NB4 (cell line): ENCODE data around the gene DNAJB12.

Source experiments
- DNase-seq: peaks from one replicate; pipeline ENCODE4 v3.0.0; 2010; ENCODE audit warnings: low read depth
- H3K4me3 ChIP-seq: one replicate; pipeline ENCODE4 v1.5.1; 2011; ENCODE audit warnings: mild to moderate bottlenecking, low read depth, low read length, moderate library complexity
- MAX ChIP-seq: IDR thresholded peaks from 2 replicates; pipeline ENCODE4 v1.6.1; 2011; ENCODE audit warnings: low read depth, low read length
- MYC ChIP-seq: IDR thresholded peaks from 2 replicates; pipeline ENCODE4 v1.6.1; 2011; ENCODE audit warnings: low read depth, low read length
- POLR2A ChIP-seq: IDR thresholded peaks from 2 replicates; pipeline ENCODE4 v1.6.1; 2011; ENCODE audit warnings: mild to moderate bottlenecking; ENCODE audit not compliant: insufficient read length; ENCODE audit errors: extremely low read depth
- TF ChIP-seq, protein P1 (sequence below): IDR thresholded peaks from one replicate; pipeline ENCODE4 v1.5.1; 2012; ENCODE audit warnings: low read depth, low read length

Gene DNAJB12

GRCh38 chr10:72356115-72356514, 1.4 kb upstream of the DNAJB12 start:
- no peak overlapping the region for H3K4me3 ChIP-seq
- TF ChIP-seq MAX (no peak), POLR2A (no peak), MYC (no peak)
- TF ChIP-seq, protein P1, sequence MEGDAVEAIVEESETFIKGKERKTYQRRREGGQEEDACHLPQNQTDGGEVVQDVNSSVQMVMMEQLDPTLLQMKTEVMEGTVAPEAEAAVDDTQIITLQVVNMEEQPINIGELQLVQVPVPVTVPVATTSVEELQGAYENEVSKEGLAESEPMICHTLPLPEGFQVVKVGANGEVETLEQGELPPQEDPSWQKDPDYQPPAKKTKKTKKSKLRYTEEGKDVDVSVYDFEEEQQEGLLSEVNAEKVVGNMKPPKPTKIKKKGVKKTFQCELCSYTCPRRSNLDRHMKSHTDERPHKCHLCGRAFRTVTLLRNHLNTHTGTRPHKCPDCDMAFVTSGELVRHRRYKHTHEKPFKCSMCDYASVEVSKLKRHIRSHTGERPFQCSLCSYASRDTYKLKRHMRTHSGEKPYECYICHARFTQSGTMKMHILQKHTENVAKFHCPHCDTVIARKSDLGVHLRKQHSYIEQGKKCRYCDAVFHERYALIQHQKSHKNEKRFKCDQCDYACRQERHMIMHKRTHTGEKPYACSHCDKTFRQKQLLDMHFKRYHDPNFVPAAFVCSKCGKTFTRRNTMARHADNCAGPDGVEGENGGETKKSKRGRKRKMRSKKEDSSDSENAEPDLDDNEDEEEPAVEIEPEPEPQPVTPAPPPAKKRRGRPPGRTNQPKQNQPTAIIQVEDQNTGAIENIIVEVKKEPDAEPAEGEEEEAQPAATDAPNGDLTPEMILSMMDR, result no peak
- no peak for DNase-seq

DNA sequence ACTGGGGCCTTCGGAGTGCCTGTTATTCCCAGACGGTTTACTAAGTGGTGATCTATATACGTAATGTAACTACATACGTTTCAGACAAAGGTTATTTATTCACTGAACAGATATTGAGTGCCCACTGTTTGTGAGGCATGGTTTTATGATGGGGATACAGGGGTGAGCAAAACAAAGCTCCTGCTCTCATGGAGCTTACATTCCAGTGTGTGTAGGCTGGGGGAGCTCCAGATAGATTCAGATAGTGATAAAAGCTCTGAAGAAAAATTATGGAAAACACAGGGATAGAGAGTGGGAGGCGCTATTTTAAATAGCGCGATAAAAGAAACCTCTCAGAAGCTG, 466 bp upstream of the DNAJB12 start:
- TF ChIP-seq, protein P1, result no peak
- TF ChIP-seq MYC, result no peak; the same call in 1 of the 2 replicates
- no peak for TF ChIP-seq MAX
- no peak for TF ChIP-seq POLR2A
- H3K4me3 ChIP-seq, result peak overlapping the region; percentile 96
- no peak for DNase-seq

DNA sequence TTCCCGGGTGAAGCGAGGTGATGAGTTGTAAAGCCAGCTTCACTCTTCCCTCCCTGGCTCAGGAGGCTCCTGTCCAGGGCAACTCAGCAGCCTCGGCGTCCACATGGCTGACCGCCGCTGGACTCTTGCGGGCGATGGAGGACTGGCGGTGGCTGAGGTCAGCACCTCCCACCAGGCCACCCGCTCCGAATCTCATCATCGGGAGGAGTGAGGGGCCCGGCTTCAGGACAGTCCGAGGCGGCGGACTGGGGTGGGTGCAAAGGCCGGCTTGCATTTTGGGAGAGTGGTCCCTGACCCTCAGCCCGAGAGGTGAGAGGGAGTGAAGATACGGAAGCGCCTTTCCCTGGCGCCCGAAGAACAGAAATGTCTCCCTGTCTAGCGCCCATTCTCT, 759 bp downstream of the DNAJB12 start:
- peak; percentile 40 for DNase-seq
- peak overlapping the region; percentile 96 for H3K4me3 ChIP-seq
- TF ChIP-seq MYC, result no peak
- TF ChIP-seq MAX, result no peak
- no peak for TF ChIP-seq POLR2A
- TF ChIP-seq, protein P1, result no peak

GRCh38 chr10:72353028-72353964, 1.4 kb downstream of the DNAJB12 start:
- TF ChIP-seq MAX (no peak), MYC (no peak), POLR2A (no peak)
- TF ChIP-seq, protein P1, result no peak
- H3K4me3 ChIP-seq, result peak overlapping the region; percentile 96
- no peak for DNase-seq

GRCh38 chr10:72351479-72351878, 3.2 kb downstream of the DNAJB12 start:
- no peak for TF ChIP-seq MAX
- TF ChIP-seq, protein P1, result no peak
- TF ChIP-seq POLR2A, result no peak
- TF ChIP-seq MYC, result no peak
- DNase-seq, result no peak
- no peak overlapping the region for H3K4me3 ChIP-seq
